NOMO-1 treated with dmso at 0.1 percent for 144 hours (cell line): Measurements from ENCODE around the gene RNF168.
"Not testable (repeated sequence)": the region's sequence is repeated elsewhere in the genome, so short reads cannot be mapped to it uniquely, and the experiment has no call there.

Source experiments
- DNase-seq: peaks from one replicate; lab custom pipeline; 2025; ENCODE audit not compliant: unreplicated experiment; lab: John Stamatoyannopoulos, UW

The RNF168 gene, protein sequence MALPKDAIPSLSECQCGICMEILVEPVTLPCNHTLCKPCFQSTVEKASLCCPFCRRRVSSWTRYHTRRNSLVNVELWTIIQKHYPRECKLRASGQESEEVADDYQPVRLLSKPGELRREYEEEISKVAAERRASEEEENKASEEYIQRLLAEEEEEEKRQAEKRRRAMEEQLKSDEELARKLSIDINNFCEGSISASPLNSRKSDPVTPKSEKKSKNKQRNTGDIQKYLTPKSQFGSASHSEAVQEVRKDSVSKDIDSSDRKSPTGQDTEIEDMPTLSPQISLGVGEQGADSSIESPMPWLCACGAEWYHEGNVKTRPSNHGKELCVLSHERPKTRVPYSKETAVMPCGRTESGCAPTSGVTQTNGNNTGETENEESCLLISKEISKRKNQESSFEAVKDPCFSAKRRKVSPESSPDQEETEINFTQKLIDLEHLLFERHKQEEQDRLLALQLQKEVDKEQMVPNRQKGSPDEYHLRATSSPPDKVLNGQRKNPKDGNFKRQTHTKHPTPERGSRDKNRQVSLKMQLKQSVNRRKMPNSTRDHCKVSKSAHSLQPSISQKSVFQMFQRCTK

DNA sequence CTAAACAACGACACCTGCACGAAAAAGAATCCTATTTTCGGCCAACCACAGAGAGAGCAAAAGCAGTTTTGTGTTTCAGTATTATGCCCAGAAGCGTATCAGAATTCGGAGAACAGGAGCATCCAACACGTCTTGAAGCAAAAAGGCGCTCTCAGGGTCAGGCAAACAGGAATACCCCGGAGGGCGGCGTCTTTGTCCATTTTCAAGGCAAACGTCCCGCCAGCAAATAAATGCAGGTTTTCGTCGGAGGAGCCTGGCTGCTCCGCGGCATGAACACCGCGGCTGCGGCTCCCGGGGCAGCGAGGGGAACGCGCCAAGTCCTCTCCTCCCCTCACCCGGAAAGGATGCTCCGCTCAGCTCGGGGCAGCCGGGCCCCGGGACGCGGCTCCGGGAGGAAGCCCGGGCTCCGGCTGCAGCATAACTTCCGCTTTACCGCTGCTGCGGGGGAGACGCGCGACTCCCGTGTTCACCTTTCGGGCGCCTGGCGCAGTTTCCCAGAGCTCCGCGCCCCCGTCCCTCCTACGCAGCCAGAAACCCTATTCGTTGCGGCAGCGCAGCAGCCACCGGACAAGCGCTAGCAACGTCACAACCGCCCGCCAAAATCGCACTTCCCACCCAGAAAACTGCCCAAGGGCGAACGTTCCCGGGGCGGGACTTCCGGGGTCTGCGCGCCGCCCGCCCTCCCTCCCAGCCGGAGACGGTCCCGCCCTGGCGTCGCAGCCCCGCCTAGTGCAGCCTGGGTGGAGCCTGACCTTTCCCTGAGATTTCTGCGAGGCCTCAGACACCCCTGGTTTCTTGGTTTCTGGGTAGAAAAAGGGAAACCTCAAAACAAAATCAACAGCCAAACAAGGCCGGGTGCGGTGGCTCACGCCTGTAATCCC, at the start of gene RNF168:
Gene RNF168 (minus strand): TSS at position 573 of the 881 bp plus-strand sequence. CDS start 595 bp downstream, outside the sequence.
- DNase-seq, result peak; percentile 99

DNA sequence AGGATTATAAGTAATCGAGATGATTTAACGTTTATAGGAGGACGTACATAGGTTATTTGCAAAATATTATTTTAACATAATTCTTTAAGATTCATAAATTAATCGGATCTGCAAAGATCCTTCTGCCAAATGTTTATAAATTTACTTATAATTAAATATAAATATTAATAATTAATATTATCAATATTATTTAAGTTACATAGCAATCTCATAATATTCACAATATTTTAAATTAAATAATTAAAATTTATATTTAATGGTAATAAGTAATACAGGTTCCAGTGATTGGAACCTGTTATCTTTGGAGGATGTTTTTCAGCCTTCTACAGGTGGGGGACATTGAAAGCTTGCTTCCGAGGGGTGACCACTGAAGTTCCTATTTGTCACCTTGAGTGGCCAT, 48.7 kb upstream of the RNF168 start:
- no peak for DNase-seq

DNA sequence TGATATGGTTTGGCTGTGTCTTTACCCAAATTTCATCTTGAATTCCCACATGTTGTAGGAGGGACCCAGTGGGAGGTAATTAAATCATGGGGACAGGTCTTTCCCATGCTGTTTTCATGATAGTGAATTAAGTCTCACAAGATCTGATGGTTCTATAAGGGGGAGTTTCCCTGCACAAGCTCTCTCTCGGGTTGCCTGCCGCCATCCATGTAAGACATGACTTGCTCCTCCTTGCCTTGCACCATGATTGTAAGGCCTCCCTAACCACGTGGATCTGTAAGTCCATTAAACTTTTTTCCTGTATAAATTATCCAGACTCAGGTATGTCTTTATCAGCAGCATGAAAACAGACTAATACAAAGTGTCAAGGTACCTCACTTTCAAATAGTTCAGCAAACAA, 46.6 kb upstream of the RNF168 start:
- not testable (repeated sequence) for DNase-seq

DNA sequence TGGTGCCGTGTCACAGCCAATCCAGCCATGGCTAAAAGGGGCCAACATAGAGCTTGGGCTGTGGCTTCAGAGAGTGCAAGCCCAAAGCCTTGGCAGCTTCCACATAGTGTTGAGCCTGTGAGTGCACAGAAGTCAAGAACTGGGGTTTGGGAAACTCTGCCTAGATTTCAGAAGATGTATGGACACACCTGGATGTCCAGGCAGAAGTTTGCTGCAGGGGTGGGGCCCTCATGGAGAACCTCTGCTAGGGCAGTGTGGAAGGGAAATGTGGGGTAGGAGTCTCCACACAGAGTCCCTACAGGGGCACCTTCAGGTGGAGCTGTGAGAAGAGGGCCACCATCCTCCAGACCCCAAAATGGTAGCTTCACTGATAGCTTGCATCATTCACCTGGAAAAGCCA, 45.7 kb upstream of the RNF168 start:
- DNase-seq, result not testable (repeated sequence)

DNA sequence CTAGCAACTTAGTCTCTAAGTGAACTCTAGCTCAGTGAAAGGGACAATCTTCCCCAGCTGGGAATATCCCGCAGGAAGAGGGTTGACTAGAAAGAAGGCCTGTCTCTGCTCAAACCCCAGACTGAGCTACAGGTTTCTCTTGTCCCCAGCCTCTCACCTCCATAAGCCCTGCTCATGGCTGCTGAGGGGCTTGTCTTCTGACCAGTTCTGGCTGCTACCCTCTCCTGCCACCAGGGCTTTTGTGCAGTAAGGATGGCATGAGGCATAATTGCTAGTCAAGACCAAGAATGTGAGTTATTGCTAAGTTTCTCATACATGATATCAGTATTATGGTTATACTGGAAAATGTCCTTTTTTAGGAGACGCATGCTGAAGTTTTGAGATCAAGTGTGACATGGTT, 43.5 kb upstream of the RNF168 start:
- DNase-seq, result no peak

DNA sequence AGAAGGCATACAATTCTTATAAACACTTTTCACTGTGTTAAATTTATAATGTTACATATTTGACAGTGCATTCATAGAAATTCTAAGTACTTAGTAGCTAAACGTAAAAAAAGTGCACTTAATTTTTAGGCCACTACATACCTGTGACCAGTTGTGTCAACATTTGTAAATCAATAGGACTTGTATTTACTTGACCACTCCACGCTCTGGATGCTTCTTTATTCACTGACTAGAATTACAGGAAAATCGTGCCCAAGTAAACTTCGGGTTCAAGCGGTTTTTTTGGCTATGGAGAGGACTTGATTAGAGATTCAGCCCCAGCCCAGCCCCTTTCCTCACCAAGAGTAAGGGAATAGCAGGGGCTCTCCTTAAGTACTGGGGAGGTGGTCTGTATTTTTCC, 43.0 kb upstream of the RNF168 start:
- no peak for DNase-seq

DNA sequence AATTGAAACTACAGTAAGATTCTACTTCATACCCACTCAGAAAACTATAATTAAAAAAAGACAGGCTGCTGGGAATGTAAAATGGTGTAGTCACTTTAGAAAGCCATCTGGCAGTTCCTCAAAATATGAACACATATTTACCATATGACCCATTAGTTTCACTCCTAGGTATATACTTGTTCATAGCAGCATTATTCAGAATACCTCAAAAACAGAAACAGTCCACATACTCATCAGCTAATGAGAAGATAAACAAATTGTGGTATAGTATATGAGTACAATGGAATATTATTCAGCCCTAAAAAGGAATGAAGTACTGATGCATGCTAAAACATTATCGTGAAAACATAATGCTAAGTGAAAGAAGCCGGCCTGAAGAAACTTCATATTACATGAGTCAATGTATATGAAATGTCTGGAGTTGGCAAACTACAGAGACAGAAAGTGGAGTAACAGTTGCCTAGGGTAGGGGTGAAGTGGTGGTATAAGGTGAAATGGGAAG, 41.0 kb upstream of the RNF168 start:
- DNase-seq, result no peak

DNA sequence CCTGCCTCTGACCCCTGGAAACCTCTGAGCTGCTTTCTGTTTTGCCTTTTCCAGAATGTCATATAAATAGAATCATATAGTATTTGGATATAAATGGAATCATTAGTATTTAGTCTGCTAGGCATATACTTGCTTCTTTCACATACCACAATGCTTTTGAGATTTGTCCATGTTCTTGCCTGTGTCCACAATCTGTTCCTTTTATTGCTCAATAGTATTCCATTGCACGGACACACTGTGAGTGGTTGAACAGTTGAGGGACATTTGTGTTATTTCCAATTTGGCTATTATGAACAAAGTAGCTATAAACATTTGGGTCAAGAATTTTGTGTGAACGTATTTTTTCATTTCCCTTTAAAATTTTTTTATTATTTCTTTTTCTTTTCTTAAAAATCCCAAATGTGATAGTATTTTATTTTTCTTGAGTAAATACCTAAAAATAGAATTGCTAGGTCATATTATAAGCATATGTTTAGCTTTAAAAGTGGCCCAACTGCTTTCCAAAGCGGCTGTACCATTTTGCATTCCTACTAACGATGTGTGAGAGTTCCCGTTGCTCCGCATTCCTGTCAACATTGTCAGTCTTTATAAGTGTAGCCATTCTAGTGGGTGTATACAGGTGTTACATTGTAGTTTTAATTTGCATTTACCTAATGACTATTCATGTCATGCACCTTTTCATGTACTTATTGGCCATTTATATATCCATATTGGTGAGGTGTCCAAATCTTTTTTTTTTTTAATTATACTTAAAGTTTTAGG, 38.3 kb upstream of the RNF168 start:
- no peak for DNase-seq

DNA sequence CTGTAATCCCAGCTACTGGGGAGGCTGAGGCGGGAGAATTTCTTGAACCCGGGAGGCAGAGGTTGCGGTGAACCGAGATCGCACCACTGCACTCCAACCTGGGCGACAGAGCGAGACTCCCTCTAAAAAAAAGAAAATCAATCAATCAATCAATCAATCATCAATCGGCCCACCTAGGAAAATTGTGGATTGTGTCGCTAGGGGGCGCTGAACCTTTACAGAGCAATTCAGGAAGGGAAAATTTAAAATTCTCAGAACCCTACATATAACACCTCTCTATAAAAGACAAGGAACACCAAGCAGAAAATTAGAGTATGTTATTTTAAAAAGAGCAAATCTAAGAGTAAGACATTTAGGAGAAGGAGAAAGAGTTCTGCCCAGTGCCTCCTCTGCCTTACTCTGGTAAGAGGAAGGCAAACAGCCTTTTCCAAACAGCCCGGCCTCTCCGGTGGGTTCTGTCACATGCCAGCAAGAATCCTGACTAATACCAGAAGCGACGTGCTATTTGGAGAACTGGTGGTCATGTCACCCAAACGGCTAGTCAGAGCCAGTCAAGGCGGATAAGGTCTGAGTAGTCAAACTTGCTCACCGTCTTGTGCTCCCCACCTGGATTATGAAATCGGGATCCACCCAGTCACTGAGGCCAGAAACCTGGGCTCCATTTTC, 33.9 kb upstream of the RNF168 start:
- DNase-seq, result peak; percentile 31

DNA sequence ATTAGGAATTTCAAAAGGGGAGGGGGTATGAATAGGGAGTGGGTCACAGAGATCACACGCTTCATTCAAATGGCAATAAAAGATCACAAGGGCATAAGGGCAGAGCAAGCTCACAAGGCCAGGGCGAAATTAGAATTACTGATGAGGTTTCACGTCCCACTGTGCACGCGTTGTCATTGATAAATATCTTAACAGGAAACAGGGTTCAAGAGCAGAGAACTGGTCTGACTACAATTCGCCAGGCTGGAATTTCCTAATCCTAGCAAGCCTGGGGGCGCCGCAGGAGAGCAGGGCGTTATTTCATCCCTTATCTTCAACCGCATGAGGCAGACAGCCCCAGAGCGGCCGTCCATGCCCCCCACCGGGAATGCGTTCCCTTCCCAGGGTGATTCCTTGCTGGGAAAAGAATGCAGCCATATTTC, 29.7 kb upstream of the RNF168 start:
- no peak for DNase-seq

DNA sequence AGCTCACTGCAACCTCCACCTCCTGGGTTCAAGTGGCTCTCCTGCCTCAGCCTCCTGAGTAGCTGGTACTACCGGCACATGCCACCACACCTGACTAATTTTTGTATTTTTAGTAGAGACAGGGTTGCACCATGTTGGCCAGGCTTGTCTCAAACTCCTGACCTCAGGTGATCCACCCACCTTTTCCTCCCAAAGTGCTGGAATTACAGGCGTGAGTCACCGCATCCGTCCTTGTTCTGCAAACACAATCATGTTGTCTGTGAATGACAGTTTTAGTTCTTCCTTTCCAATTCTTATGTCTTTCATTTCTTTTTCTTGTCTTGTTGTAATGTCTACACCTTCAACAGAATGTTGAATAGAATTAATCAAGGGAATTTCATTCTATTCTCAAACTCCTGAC, 27.9 kb upstream of the RNF168 start:
- no peak for DNase-seq

DNA sequence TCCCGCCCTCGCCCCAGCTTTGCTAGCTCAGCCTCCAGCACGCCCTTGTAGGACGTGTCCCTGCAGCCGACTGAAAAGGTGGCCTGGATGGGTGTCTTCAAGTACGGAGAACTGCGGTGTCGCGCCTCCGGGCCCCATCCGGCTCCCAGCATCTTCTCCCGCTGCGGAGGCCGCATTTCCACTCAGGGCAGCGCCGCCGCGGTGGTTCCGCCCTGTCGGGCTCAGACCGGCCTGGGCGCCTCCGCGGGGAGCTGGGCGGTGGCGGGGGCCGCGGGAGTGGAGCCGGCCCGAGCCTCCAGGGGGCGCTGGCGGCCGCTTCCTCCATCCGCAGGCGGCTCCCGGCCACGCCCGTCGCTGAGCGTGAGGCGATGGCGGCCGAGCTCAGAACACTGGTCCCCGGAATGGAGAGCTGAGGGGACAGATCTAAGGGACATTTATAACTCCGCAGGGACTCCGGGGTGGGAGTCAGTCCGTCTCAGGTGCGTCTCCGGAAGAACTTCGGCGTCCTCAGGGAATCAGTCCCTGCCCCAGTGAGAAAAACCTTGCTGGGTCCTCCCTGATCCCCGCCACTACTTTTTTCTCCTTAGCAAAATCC, 25.2 kb upstream of the RNF168 start:
- DNase-seq, result peak; percentile 87

DNA sequence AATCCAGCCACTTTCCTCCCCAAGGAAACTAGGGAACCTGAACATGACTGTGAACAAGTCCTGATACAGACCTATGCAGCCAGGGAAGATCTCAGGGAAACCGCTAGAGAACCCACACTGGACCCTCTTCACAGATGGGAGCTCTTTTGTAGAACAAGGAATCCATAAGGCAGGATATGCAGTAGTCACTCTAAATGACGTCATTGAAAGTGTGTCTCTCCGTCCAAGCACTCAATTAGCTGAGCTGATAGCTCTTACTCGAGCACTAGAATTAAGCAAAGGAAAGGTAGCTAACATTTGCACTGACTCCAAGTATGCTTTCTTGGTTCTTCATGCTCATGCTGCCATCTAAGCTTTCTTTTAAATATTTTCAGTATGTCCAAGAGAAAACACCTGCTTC, 21.6 kb upstream of the RNF168 start:
- DNase-seq, result no peak

DNA sequence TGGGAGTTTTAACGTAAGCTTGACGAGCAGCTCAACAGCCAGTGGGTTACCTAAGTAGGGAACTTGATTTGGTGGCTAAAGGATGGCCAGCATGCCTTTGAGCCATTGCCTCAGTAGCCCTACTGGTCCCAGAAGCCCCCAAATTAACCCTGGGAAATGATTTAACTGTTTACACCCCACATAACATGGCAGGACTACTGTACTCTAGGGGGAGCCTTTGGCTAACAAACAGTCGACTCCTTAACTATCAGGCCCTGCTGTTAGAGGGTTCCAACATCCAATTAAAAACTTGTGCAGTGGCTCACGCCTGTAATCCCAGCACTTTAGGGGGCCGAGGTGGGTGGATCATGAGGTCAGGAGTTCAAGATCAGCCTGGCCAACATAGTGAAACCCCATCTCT, 21.0 kb upstream of the RNF168 start:
- DNase-seq, result peak; percentile 35

DNA sequence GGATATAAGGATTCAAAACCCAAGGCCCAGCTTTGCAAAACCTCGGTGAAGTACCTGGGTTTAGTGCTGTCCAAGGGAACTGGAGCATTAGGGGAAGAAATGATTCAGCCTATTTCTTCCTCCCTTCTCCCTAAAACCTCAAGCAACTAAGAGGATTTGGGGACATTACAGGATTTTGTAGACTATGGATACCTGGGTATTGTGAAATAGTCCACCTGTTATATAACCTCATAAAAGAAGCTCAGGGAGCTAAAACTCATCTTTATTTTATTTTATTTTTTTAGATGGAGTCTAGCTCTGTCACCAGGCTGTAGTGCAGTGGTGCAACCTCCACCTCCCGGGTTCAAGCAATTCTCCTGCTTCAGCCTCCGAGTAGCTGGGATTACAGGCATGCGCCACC, 20.3 kb upstream of the RNF168 start:
- no peak for DNase-seq

DNA sequence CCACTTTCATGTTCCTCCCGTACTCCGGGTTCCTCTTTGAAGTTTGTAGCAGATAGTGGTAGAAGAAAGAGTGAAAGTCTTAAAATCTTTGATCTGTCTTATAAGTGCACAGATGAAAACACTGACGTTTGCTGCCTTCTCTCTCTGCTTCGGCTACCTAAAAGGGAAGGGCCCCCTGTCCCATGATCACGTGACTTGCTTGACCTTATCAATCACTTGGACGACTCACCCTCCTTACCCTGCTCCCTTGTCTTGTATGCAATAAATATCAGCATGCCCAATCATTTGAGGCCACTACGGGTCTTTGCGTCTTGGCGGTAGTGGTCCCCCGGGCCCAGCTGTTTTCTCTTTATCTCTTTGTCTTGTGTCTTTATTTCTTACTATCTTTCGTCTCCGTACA, 17.7 kb upstream of the RNF168 start:
- not testable (repeated sequence) for DNase-seq

DNA sequence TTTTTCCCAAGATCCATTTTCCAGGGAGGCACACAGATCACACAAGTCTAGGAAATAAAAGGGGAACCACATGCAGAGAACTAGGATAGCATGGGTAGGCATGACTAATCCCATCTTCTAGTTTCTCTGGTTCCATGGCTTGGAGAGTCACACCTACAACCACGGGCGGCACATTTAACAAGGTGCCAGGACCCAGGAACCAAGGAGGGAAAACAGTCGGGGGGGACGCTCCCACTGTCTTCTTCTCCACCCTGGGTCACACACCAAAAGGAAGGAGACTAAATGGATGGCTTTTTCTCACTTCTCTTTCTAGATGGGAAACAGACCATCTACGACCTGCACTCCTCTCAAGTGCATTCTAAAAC, 16.1 kb upstream of the RNF168 start:
- DNase-seq, result no peak

DNA sequence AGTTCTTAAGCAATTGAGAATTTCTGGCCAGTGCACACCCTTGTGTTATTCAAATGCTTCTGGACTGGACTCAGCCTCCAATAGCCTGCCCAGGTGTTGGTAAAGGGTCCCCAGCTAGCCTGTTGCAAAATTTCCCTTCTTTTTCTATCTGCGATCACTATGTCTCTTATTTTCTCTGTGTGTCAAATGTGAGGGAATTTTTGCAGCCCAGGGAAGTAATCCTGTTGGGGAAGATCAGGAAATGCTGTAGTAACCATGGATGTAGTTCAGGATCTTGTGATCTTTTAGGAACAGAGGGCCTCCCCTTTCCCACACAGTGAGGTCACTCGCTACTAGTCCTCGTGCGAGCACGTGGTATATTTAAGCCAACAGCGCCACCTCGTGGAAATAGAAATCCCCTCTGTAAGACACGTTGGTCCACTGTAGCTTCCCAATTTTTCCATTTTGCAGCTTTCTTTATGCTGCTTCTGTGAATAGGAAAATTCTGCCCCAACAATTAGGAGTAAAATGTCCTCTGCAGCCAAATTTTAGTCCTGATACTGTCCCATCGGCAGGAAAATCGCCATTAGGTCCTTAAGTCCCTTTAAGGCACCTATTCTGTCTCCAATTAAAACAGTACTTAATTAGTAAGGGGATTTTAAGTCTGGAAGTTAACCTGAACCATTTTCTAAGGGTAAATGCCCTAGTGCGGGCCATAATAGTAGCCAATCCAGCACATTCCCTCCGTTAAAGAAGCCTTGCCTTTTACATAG, 15.6 kb upstream of the RNF168 start:
- peak; percentile 64 for DNase-seq

DNA sequence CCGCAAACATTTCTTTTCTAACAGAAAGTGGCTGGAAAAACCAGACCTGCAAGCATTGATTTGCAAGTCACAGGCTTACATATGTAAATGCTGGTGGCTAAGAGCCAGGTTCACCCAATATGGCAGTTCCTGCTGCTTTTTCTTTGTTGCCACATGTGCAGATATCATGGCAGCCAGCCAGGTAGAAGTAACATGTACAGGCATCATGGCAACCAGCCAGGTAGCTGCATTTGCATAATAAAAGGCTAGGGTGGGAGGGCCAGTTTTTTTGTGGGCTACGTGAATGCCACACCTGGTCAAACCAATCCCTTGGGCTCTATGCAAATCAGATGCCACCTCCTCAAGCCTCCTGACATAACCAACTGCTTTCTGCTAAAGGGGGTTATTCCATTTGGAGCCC, 14.4 kb upstream of the RNF168 start:
- no peak for DNase-seq
